HG02588 (cell line): ENCODE data around the gene KBTBD4.
"Not testable (repeated sequence)": the region's sequence is repeated elsewhere in the genome, so short reads cannot be mapped to it uniquely, and the experiment has no call there.

Experiments
- ATAC-seq: cut with Tn5 transposase; IDR thresholded peaks from one replicate; pipeline ENCODE4 v1.9.1; 2021; ENCODE audit warnings: mild to moderate bottlenecking, moderate library complexity; ENCODE audit not compliant: unreplicated experiment

The KBTBD4 gene

DNA sequence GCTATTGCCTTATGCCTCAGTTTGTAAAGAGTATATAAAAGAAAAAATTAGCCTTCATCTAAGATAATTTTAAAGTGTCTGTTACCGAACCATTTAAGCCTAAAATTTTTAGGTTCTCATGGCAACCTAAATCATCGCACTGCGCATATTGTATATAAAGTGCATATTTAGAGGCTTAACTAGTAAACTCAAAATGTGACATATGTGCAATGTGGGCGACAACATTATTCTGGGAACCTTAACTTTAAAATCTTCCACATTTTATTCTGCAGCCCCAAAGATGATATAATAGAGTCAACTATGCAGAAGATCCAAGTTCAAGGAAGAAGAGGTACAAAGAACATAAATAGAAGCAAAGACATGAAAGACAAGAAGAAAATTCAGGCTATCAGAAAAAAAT is 48.8 kb downstream of the KBTBD4 start:
- no peak for ATAC-seq

DNA sequence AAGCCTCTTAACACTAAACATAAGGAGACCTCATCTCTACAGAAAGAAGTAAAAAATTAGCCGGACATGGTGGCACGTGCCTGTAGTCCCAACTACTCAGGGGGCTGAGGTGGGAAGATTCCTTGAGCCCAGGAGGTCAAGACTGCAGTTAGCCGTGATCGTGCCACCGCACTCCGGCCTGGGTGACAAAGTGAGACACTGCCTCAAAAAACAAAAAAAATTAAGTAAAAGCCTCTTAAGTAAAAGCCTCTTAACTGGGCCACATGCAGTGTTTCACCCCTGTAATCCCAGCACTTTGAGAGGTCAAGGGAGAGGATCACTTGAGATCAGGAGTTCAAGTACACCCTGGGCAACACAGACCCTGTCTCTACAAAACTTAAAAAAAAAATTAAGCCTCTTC is 51.6 kb downstream of the KBTBD4 start:
- ATAC-seq: no peak

DNA sequence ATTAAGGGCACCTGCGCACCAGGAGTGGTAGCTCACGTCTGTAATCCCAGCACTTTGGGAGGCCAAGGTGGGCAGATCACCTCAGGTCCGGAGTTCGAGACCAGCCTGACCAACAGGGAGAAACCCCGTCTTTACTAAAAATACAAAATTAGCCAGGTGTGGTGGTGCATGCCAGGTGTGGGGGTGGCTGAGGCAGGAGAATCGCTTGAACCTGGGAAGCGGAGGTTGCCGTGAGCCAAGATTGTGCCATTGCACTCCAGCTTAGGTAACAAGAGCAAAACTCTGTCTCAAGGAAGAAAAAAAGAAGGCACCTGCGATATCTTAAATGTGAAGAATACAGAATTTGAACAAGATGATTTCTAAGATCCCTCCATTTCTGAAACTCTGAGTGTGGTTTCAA is 52.7 kb downstream of the KBTBD4 start:
- not testable (repeated sequence) for ATAC-seq

DNA sequence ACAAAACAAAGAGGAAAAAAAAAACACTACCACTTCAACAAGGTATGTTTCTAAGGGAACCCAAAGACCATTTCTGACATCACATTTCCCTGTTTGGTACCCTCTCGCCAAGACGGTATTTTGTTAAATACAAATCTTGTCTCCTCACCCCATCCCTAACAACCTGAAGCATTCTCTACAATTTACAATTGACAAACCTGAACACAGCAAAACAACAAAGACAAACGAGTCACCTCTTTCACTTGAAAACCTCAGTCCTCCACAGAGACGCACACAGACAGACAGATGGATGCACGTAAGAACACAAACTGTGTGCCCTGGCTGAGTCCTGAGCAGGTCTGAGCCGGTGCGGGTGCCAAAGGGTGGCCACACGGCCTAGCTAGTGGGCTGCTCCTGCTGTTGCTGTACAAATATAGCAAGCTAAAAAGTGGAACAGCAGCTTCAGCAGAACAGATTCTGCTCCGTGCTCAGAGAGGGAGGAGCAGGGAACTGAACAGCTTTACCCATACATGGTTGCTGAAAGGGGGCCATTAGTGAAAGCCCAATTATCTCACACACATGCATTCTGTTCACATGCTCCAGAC is 54.4 kb downstream of the KBTBD4 start:
- ATAC-seq: no peak

DNA sequence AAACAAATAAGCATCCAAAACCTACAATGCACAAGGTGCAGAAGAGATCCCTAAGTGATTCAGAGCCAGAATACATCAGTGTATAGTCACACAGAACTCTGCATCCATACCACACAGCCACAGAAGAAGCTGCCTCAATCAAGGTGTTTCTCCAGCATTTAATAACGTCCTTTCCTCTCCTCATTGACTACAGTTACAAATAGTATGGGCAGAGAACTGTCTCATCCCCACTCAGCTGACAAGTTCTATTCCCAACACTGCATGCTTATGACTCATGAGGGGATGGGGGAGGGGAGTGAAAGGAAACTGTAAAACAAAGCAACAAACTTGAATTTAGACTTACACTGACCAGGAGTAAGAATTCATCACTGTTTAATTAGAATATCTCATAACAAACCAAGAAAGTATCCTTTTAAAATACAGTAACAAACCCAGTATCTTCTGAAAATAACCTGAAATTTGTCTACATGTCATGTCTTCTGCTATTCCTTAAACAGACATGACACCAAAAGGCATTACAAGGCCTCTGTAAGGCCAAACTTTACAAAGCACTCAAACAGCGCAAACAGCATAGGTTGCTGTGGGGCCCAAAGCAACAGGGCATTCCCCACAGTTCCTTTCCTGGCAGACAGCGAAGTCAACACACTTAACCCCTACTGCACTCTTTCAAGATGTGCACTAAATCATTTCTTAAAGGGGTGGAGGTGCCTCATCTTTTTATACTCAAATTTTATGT is 55.1 kb downstream of the KBTBD4 start:
- peak; percentile 47 for ATAC-seq
